H1 (cell line): ENCODE results near the gene TMEM203. TPM values are rescaled to one million over a fixed set of nuclear protein-coding genes. Genes with fewer than 3 reads are reported as not detected.

Experiments
- ASH2L ChIP-seq: fragments of 200-600, 300-600 bp; sonication (generic); IDR thresholded peaks from one replicate; pipeline ENCODE4 v1.7.1; 2017; ENCODE audit warnings: low read length
- CEBPB ChIP-seq: IDR thresholded peaks from 2 replicates; pipeline ENCODE4 v1.6.1; 2012; ENCODE audit warnings: low read depth, low read length
- CHD2 ChIP-seq: IDR thresholded peaks from 2 replicates; pipeline ENCODE4 v1.6.1; 2012; ENCODE audit warnings: low read length, improper control_type of control experiment
- CREB1 ChIP-seq: IDR thresholded peaks from 2 replicates; pipeline ENCODE4 v1.6.1; 2012; ENCODE audit warnings: inconsistent platforms
- CTBP2 ChIP-seq: IDR thresholded peaks from 2 replicates; pipeline ENCODE4 v1.7.0; 2011; ENCODE audit warnings: borderline replicate concordance, mild to moderate bottlenecking, moderate library complexity, mixed read lengths, low read length; ENCODE audit not compliant: insufficient read depth, insufficient read length
- FOSL1 ChIP-seq: IDR thresholded peaks from 2 replicates; pipeline ENCODE4 v1.6.1; 2011; ENCODE audit warnings: mild to moderate bottlenecking, low read depth, low read length, moderate library complexity; ENCODE audit not compliant: insufficient read depth
- GTF2F1 ChIP-seq: IDR thresholded peaks from 2 replicates; pipeline ENCODE4 v1.6.1; 2012; ENCODE audit warnings: low read depth, low read length, improper control_type of control experiment, borderline replicate concordance
- HDAC2 ChIP-seq, 2 experiments: fragments of 300-600 bp in 1 of 2; sonication (generic) in 1 of 2; IDR thresholded peaks; 2 replicates each; pipeline ENCODE4 v1.6.1; 2011 to 2012; ENCODE audit warnings: low read depth in 2 of 2, low read length in 2 of 2, mild to moderate bottlenecking in 2 of 2, moderate library complexity in 2 of 2, borderline replicate concordance in 1 of 2, inconsistent platforms in 1 of 2
- JUND ChIP-seq: IDR thresholded peaks from 2 replicates; pipeline ENCODE4 v1.6.1; 2011; ENCODE audit warnings: mild to moderate bottlenecking, improper control_type of control experiment, low read length
- KDM4A ChIP-seq: IDR thresholded peaks from one replicate; pipeline ENCODE4 v1.7.1; 2012; ENCODE audit warnings: low read depth, mild to moderate bottlenecking, moderate library complexity, low read length, inconsistent platforms; ENCODE audit not compliant: severe bottlenecking
- MAFK ChIP-seq: IDR thresholded peaks from 2 replicates; pipeline ENCODE4 v1.6.1; 2012; ENCODE audit warnings: low read depth, mild to moderate bottlenecking, improper control_type of control experiment, low read length
- PHF8 ChIP-seq: fragments of 200-600 bp; sonication (generic); conservative IDR thresholded peaks from 2 replicates; pipeline ENCODE4 v1.7.1; 2012; ENCODE audit warnings: low read depth, mild to moderate bottlenecking, inconsistent platforms, low read length, moderate library complexity
- POLR2AphosphoS5 ChIP-seq: IDR thresholded peaks from 2 replicates; pipeline ENCODE4 v1.6.1; 2011; ENCODE audit warnings: low read depth, low read length
- RBBP5 ChIP-seq: IDR thresholded peaks from 2 replicates; pipeline ENCODE4 v1.7.1; 2012; ENCODE audit warnings: low read depth, mild to moderate bottlenecking, inconsistent platforms, low read length, moderate library complexity, borderline replicate concordance
- SAP30 ChIP-seq: fragments of 300-600 bp; sonication (generic); IDR thresholded peaks from 2 replicates; pipeline ENCODE4 v1.7.1; 2012; ENCODE audit warnings: low read length, moderate library complexity, mild to moderate bottlenecking, inconsistent platforms; ENCODE audit not compliant: insufficient read depth, insufficient replicate concordance
- SIN3A ChIP-seq, 2 experiments: IDR thresholded peaks in 1 of 2; conservative IDR thresholded peaks in 1 of 2; 2 replicates each; pipeline ENCODE4 v1.6.1; 2011 to 2012; ENCODE audit warnings: low read length in 2 of 2, improper control_type of control experiment in 1 of 2, low read depth in 1 of 2, mild to moderate bottlenecking in 1 of 2
- SP1 ChIP-seq: IDR thresholded peaks from 2 replicates; pipeline ENCODE4 v1.6.1; 2011; ENCODE audit warnings: low read depth, low read length
- SP4 ChIP-seq: IDR thresholded peaks from 2 replicates; pipeline ENCODE4 v1.6.1; 2012; ENCODE audit warnings: low read length, inconsistent platforms
- SRF ChIP-seq: IDR thresholded peaks from 2 replicates; pipeline ENCODE4 v1.6.1; 2011; ENCODE audit warnings: mild to moderate bottlenecking, low read depth, low read length, moderate library complexity
- TBP ChIP-seq: IDR thresholded peaks from 2 replicates; pipeline ENCODE4 v1.6.1; 2011; ENCODE audit warnings: low read depth, low read length, improper control_type of control experiment
- TEAD4 ChIP-seq: IDR thresholded peaks from 2 replicates; pipeline ENCODE4 v1.6.1; 2012; ENCODE audit warnings: low read depth, low read length, inconsistent platforms, mixed read lengths
- polyA plus RNA-seq, 7 experiments: library from polyadenylated mRNA; depleted of rRNA in 3 of 7; stranded (reverse) in 5 of 7; unstranded in 2 of 7; fragments of >200 nt in 5 of 7; fragments of 200-250 nt in 2 of 7; gene quantifications; 1 replicate in 5 of 7; 2 replicates in 1 of 7; 4 replicates in 1 of 7; pipeline versions ENCODE4 v1.2.1 to v1.2.3, GENCODE V29; 2011 to 2013; ENCODE audit warnings: missing spikeins in 2 of 7, mixed read lengths in 2 of 7
- total RNA-seq: library from RNA; stranded (reverse); fragmentation: NEBNext Ultra II Directional; extraction: Animal tissue kit (Norgen Biotek cat#: 25700); gene quantifications from 2 replicates; pipeline ENCODE4 v1.2.1, GENCODE V29; 2021
- TF ChIP-seq, protein P1 (sequence below): IDR thresholded peaks from 2 replicates; pipeline ENCODE4 v1.6.1; 2011; ENCODE audit warnings: low read depth, mild to moderate bottlenecking, low read length; ENCODE audit not compliant: insufficient read depth
- TF ChIP-seq, protein P2 (sequence below): IDR thresholded peaks from 2 replicates; pipeline ENCODE4 v1.6.1; 2012; ENCODE audit warnings: inconsistent platforms

The TMEM203 gene
- total and polyA plus RNA-seq, 2 of the 8 experiments (the other 6 are each of a cell fraction or from before 2014, with no cell fraction given): 44.1 to 57.1 TPM

DNA sequence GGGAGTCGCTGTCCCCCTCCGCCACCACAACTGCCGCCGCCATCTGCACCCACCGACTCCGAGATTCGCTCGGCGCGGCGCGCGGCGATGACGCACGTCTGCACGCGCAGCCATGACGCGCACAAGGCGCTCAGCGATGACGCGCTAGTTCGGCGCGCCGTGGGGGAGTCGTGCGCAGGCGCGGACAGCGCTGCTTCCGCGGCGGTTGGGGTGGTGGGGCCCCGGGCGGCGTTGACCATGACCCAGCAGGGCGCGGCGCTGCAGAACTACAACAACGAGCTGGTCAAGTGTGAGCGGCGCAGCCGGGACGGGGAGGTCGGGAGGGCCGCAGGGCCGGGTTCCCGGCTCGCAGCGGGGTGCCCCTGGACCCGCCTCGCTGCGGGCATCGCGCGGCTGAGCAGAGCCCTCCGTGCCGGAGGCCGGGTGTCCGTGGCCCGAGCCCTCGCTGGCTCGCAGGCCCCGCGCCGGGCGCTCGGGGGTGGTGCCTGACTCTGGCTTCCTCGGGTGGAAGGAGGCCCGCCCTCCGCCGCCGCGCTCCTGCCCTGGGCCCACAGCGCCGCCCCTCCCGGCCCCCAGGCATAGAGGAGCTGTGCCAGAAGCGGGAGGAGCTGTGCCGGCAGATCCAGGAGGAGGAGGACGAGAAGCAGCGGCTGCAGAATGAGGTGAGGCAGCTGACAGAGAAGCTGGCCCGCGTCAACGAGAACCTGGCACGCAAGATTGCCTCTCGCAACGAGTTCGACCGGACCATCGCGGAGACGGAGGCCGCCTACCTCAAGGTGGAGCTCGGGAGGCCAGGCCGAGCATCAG is 16.8 kb downstream of the TMEM203 start, which contains the start of the genes ANAPC2 and SSNA1 (continued):
- TF ChIP-seq SIN3A (conservative IDR thresholded peaks at IDR 0.05 in 1 of 2, IDR thresholded peaks at IDR 0.05 in 1 of 2; ENCODE audit: low read depth in 1 of 2, low read length in 2 of 2): peak in 1 of 2 experiments; percentile 99; a peak in 2 of 4 replicates
- no peak for TF ChIP-seq GTF2F1
- TF ChIP-seq PHF8: peak; percentile 88
- peak; percentile 98 for TF ChIP-seq SRF
- no peak for TF ChIP-seq FOSL1
- TF ChIP-seq CHD2: 0 out of 2 replicates have a peak, but pooled peaks have one; percentile 68
- peak; percentile 78 for TF ChIP-seq JUND
- TF ChIP-seq, protein P1, sequence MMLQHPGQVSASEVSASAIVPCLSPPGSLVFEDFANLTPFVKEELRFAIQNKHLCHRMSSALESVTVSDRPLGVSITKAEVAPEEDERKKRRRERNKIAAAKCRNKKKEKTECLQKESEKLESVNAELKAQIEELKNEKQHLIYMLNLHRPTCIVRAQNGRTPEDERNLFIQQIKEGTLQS: peak; percentile 100
- TF ChIP-seq CREB1: peak; percentile 100
- peak; percentile 90 for TF ChIP-seq TBP
- peak; percentile 31 for TF ChIP-seq SAP30
- TF ChIP-seq ASH2L: peak; percentile 90
- TF ChIP-seq HDAC2 (IDR thresholded peaks at IDR 0.05; ENCODE audit: borderline replicate concordance in 1 of 2, low read depth in 2 of 2, low read length in 2 of 2): peak; percentile 47 to 96; a peak in 1 of 4 replicates
- TF ChIP-seq SP1: peak; percentile 73
- TF ChIP-seq CEBPB: no peak
- TF ChIP-seq, protein P2, sequence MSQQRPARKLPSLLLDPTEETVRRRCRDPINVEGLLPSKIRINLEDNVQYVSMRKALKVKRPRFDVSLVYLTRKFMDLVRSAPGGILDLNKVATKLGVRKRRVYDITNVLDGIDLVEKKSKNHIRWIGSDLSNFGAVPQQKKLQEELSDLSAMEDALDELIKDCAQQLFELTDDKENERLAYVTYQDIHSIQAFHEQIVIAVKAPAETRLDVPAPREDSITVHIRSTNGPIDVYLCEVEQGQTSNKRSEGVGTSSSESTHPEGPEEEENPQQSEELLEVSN: no peak
- TF ChIP-seq MAFK: no peak
- peak; percentile 94 for TF ChIP-seq POLR2AphosphoS5
- TF ChIP-seq KDM4A: peak; percentile 100
- TF ChIP-seq RBBP5: peak; percentile 71; the same call in 1 of the 2 replicates
- TF ChIP-seq TEAD4: peak; percentile 19; the same call in 1 of the 2 replicates
- peak; percentile 81; the same call in 1 of the 2 replicates for TF ChIP-seq SP4
- no peak for TF ChIP-seq CTBP2
